ENCODE measurements around the gene HCRT.
"Not testable (repeated sequence)": the region's sequence is repeated elsewhere in the genome, so short reads cannot be mapped to it uniquely, and the experiment has no call there.

The HCRT gene

GRCh38 chr17:42179911-42180410 lies 5.3 kb downstream of the HCRT start:
- DNase-seq (ENCODE audit: low read depth): peak; percentile 31

DNA sequence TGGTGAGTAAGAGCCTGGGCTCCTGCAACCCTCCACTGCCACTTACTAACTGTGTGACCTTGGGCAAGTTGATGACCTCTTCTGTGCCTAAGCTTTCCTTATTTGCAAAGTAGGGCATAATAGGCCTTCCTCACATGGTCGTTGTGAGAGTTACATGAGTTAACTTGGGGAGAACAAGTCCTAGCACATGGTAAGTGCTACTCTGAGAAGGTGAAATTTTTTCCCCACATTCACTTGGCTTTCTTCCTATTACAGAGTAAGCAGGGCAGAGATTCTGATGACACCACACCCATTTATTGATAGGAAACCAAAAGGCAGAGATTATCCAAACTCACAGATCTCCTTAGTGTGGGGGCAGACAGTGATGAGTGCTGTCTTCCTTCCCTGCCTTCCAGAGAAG lies 5.9 kb downstream of the HCRT start:
- DNase-seq (ENCODE audit: low read depth): no peak

DNA sequence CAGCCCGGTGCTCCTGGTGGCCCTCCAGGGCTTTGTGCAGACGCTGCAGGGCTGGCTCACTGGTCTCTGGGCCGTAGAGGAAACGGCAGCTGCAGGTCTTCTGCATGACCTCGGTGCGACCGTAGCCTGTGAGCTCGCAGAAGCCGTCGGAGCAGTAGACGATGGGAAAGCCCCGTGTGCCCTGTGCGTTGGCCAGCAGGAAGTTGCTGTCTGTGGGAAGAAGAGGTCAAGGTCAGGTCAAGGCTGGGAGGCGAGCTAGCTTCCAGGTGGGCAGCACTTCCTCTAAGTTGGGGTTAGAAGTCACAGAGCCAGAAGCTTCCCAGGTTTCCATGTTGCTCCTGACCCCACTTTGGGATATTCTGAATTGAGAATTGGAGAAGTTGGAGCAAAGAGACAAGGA lies 6.4 kb downstream of the HCRT start:
- no peak for DNase-seq (ENCODE audit: low read depth)

GRCh38 chr17:42177684-42178083 lies 7.6 kb downstream of the HCRT start:
- DNase-seq (ENCODE audit: low read depth): no peak

DNA sequence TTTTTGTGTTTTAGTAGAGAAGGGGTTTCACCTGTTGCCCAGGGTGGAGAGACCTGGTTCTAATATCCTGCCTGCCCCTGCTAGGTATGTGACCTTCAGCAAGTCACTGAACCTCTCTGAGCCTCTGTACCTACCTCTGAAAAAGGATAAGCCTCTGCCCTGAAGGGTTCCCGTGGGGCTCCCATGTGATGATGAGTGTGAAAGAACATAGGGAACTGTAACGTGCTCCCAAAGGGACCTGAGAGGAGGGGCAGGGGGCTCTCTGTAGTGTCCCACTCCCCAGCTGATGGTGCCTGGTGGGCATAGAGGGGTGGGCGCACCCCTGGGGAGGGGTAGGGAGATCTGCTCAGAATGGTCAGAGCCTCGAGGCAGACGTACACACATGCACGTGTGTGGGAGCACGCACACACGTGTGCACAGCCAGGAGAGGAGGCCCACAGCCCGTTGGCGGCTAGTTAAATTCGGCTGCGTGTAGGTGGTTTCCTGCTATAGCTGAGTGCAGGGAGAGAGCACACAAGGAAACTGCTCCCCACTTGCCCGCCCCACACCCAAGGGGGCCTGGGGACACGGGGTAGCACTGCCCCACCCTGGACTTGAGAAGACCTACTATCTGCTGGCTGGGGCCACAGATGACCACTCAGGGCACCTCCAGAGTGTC lies 11.0 kb downstream of the HCRT start:
- DNase-seq (ENCODE audit: low read depth): no peak

GRCh38 chr17:42171831-42172230 lies 13.4 kb downstream of the HCRT start:
- DNase-seq (ENCODE audit: low read depth): no peak

- no peak for DNase-seq (ENCODE audit: low read depth)
Measured at GRCh38 chr17:42169351-42169750, 15.9 kb downstream of the HCRT start.

DNA sequence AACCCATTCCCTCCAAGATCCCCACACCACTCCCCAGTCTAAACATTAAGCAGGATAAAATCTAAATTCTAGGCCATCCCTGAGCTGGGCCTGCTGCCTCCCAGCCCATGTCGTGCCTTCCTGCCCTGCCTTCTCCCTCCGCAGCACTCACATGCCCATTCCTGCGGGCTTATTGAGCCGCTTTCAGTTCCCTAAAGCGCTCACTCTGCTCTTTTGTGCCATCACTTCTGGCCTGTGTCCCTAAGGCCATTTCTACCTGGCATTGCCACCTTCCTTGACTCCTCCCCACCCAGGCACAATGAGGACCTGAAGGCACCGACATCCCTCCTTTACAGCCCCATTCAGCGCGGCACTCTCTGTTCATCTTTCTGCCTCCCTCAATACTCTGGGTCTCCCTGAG lies 17.4 kb downstream of the HCRT start:
- no peak for DNase-seq (ENCODE audit: low read depth)

- DNase-seq (ENCODE audit: low read depth): no peak
Measured at GRCh38 chr17:42166196-42166763, 19.0 kb downstream of the HCRT start.

DNA sequence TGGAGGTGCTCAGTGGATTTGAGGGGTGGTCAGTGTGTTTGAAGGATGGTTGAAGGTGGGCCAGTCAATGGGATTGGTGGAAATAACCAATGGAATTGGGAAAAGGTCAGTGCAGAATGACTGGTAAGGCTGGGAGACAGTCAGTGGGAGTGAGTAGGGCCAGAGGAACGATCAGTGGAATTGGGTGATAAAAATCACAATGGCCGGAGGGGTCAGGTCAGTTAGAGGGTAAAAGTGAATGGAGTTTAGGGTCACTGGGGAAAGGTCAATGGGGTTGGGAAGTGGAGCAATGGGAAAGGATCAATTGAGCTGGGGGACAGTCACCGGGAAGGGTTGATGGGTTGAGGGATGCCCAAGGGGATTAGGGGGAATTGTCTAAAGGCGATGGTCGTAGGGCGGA lies 19.5 kb downstream of the HCRT start:
- no peak for DNase-seq (ENCODE audit: low read depth)

DNA sequence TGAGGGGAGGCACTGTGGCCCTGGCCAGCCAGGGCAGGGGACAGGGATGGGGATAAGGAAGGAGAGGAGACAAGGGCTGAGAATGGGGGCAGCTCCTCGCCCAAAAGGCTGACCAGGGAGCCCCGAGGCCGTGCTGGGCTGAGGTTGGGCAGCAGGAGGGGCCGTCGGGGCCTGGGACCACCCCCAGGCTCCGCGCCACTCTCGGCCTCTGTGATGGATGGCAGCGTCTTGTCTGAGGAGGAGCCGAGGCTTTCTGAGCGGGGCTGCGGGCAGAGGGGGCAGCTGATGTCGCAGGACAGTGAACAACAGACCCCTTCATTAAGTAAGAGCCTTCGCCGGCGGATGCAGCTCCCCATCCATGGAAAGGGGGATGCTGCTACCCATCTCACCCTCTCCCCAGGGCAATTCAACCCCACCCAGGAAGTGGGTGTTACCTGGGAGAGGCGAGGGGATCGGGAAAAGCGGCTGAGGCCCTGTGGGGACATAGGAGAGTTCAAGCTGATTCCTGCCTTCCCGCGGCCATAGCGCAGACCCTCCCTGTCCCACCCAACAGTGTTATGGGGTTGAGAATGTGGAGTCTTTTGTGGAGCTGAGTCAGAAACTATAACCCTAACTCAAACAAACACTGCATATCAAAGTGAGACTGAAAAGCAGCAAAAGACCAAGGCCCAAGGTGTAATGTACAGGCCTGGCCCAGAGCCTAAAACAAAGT lies 21.4 kb downstream of the HCRT start:
- no peak for DNase-seq (ENCODE audit: low read depth)

DNA sequence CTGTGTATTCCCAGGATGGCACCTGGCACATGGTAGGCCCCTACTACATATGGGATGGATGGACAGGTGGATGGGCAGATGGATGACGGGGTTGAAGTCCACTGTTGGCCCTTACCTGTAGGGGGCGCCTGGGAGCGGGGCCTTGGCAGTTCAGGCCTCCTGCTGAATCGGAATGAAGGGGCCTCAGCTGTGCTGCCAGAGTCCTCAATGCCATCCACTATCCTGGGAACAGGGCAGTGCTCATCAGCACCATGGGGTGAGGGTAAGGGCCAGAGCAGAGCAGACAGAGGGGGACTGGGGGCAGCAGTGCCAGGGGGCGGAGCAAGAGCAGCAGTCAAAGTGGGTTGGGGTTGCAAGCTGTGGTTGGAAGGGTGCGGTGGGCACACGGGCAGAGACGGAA lies 22.1 kb downstream of the HCRT start:
- DNase-seq (ENCODE audit: low read depth): no peak

- DNase-seq (ENCODE audit: low read depth): no peak
Measured at GRCh38 chr17:42160531-42160910, 24.7 kb downstream of the HCRT start.

DNA sequence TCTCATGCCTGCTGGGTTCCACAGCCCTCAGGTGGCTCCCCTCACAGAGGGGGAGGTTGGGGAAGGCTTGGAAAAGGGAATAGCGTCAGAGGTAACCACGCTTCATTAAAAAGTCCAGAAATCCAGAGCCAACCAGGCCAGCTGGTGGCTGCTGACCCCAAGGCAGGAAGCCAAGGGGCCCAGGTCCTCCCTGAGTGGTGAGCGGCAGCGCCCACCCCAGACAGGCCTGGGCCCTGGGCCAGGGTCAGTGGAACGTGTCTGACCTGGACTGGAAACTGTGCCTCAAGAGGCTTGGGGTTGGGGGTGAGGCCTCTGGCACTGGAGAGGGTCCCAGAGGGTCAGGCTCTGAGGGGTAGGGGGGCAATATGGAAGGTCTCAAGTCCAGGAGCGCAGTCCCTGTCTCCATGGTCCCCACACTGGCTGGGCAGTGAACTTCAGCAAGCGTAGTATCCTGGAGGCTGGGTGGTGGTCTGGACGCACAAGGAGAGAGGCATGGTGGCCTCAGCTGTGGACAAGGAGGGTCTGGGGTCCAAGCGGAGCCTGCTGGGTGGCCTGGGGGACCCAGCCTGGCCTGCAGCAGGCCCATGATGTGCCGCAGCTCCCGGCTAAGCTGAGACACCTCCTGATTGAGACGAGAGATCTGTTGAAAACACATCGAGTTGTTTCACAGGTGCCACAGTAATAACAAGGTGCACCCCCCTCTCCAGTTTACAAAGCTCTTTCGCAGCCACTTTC lies 25.3 kb downstream of the HCRT start:
- DNase-seq (ENCODE audit: low read depth): no peak

GRCh38 chr17:42155614-42156045 lies 29.6 kb downstream of the HCRT start:
- DNase-seq (ENCODE audit: low read depth): no peak

DNA sequence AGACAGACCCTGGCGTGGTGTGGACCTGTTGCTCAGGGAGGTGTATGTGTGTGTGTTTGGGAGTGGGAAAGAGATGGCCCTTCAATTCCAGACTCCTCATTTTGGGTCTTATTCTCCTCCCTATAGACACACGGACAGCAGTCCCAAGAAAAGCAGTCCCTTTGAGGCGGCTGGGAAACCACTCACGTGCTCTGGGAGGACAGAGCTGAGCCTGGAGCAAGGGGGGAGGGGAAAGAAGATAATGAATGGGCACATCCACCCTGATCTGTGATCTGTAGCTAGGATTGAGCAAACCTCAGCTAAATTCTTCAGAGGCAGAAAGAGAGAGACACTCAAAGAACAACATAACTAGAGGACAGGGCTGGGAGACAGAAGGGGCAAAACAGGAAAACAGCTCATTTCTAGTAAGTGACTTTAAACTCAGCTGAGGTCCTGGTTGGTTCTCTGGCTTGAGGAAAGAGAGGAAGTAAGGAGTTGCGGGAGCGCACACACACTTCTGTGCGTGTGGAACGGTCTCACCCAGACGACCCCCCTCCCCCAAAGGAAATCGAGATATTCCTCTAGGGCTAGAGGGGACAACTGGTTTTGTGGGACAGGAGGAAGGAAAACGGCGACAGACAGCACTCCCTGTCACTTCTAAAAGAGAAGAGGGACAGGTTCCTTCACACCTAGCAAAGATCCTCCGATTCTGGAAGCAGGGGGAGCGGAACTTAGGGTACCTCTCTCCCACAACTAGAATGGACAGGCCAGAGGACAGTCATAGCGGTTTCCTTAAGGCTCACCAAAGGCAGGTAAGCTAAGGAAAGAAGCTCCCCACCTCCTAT lies 31.1 kb downstream of the HCRT start:
- peak; percentile 46 for DNase-seq (ENCODE audit: low read depth)

DNA sequence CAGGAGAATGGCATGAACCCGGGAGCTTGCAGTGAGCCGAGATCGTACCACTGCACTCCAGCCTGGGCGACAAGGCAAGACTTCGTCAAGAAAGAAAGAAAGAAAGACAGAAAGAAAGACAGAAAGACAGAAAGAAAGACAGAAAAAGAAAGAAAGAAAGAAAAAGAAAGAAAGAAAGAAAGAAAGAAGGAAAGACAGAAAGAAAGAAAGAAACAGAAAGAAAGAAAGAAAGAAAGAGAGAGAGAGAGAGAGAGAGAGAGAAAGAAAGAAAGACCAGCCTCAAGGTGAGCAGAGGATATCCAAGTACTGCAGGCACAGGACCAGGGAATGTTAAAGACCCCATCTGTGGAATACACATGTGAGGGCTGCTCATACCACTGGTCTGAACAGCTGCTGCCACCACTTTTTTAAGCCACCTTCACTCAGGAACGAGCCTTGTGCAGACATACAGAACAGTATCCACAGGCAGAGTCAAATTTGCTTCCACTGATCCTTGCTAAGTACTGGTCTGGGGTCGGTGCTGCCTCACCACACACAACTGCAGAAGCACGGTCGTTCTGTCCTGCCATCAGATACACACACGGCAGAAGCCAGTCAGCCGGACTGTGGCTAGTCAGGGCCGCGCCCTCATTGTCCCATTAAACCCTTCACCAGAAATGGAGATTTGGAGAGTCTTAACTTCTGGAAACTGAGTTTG lies 38.2 kb downstream of the HCRT start:
- no peak for DNase-seq (ENCODE audit: low read depth)

DNA sequence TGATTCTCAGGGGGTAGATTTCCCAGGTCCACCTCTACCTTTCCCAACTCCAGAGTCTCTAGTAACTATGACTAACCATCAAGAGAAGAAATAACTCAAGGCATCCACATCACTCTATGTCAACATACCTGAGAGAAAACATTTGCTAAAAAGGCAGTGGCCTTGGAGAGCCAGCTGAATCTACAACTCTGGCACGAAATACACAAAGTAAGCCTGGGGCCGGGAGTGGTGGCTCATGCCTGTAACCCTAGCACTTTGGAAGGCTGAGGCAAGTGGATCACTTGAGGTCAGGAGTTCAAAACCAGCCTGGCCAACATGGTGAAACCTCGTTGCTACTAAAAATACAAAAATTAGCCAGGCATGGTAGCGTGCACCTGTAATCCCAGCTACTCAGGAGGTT lies 42.1 kb downstream of the HCRT start:
- not testable (repeated sequence) for DNase-seq (ENCODE audit: low read depth)

GRCh38 chr17:42142371-42142896 lies 42.8 kb downstream of the HCRT start:
- no peak for DNase-seq (ENCODE audit: low read depth)

DNA sequence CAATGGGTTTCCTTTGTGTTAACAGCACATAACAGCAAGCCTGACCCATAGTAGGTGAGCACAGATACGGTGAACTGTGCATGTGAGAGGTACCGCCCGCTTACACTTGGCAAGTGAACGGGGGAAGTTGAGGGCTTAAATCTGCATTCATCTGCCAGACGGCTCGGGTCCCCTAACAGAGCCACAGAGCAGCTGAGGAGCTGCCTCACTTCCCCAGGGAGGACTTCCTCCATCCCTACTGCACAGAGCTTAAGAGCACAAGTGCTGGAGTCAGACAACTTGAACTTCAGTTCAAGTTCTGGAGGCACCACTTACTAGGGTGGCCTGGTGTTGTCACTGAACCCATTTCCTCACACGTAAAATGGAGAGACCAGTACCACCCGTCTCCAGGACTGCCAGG lies 43.9 kb downstream of the HCRT start:
- DNase-seq (ENCODE audit: low read depth): no peak

- not testable (repeated sequence) for DNase-seq (ENCODE audit: low read depth)
Measured at GRCh38 chr17:42140690-42141089, 44.6 kb downstream of the HCRT start.
